H9 (cell line): Measurements from ENCODE around the gene LRP2BP. TPM values are rescaled to one million over a fixed set of nuclear protein-coding genes. Genes with fewer than 3 reads are reported as not detected.
A peak's percentile ranks its signal among the peaks of the same experiment; 100 is the strongest.

Source experiments
- DNase-seq: peaks from one replicate; pipeline ENCODE4 v3.0.0-alpha.2; 2017
- H2AFZ ChIP-seq: one replicate; pipeline ENCODE4 v1.6.1; 2013; ENCODE audit warnings: mild to moderate bottlenecking, low read length, control low read depth, moderate library complexity
- H2AK5ac ChIP-seq: 2 replicates; pipeline ENCODE4 v1.6.1; 2013; ENCODE audit warnings: low read length, control low read depth, mixed read lengths; ENCODE audit not compliant: insufficient read length
- H2BK120ac ChIP-seq: one replicate; pipeline ENCODE4 v1.6.1; 2013; ENCODE audit warnings: low read depth, mild to moderate bottlenecking, low read length, control low read depth, inconsistent platforms; ENCODE audit not compliant: poor library complexity, severe bottlenecking
- H2BK12ac ChIP-seq: 2 replicates; pipeline ENCODE4 v1.6.1; 2013; ENCODE audit warnings: low read length, control low read depth, mixed read lengths, low read depth; ENCODE audit not compliant: insufficient read length
- H2BK15ac ChIP-seq: 2 replicates; pipeline ENCODE4 v1.6.1; 2013; ENCODE audit warnings: low read depth, low read length, control low read depth
- H2BK20ac ChIP-seq: one replicate; pipeline ENCODE4 v1.6.1; 2013; ENCODE audit warnings: low read depth, mild to moderate bottlenecking, low read length, control low read depth, inconsistent platforms; ENCODE audit not compliant: poor library complexity, severe bottlenecking
- H2BK5ac ChIP-seq: 2 replicates; pipeline ENCODE4 v1.6.1; 2013; ENCODE audit warnings: low read length, control low read depth, mixed read lengths; ENCODE audit not compliant: insufficient read length
- H3K14ac ChIP-seq: 2 replicates; pipeline ENCODE4 v1.6.1; 2013; ENCODE audit warnings: low read length, control low read depth; ENCODE audit not compliant: insufficient read depth
- H3K18ac ChIP-seq: 2 replicates; pipeline ENCODE4 v1.6.1; 2013; ENCODE audit warnings: low read depth, mild to moderate bottlenecking, mixed read lengths, low read length, control low read depth; ENCODE audit not compliant: insufficient read length
- H3K23ac ChIP-seq: 2 replicates; pipeline ENCODE4 v1.6.1; 2013; ENCODE audit warnings: low read length, control low read depth, mixed read lengths, low read depth; ENCODE audit not compliant: insufficient read length
- H3K23me2 ChIP-seq: 2 replicates; pipeline ENCODE4 v1.6.1; 2013; ENCODE audit warnings: low read depth, mild to moderate bottlenecking, mixed read lengths, low read length, control low read depth; ENCODE audit not compliant: insufficient read length, poor library complexity, severe bottlenecking
- H3K27ac ChIP-seq: 2 replicates; pipeline ENCODE4 v1.5.1; 2013; ENCODE audit warnings: low read length, control low read depth, mixed read lengths, low read depth; ENCODE audit not compliant: insufficient read length
- H3K27me3 ChIP-seq: 2 replicates; pipeline ENCODE4 v1.6.1; 2013; ENCODE audit warnings: low read length, control low read depth, inconsistent platforms; ENCODE audit not compliant: insufficient read depth
- H3K4ac ChIP-seq: 2 replicates; pipeline ENCODE4 v1.6.1; 2013; ENCODE audit warnings: low read depth, mild to moderate bottlenecking, control low read depth, inconsistent platforms, low read length, moderate library complexity
- H3K4me1 ChIP-seq: 2 replicates; pipeline ENCODE4 v1.6.1; 2013; ENCODE audit warnings: low read length, control low read depth, inconsistent platforms; ENCODE audit not compliant: insufficient read depth
- H3K4me2 ChIP-seq: 2 replicates; pipeline ENCODE4 v1.6.1; 2013; ENCODE audit warnings: low read length, control low read depth, mixed read lengths; ENCODE audit not compliant: insufficient read length, insufficient read depth
- H3K56ac ChIP-seq: 2 replicates; pipeline ENCODE4 v1.6.1; 2013; ENCODE audit warnings: low read depth, mild to moderate bottlenecking, mixed read lengths, low read length, control low read depth; ENCODE audit not compliant: insufficient read length
- H3K79me1 ChIP-seq: 2 replicates; pipeline ENCODE4 v1.6.1; 2013; ENCODE audit warnings: low read depth, mild to moderate bottlenecking, moderate library complexity, low read length, control low read depth, inconsistent platforms; ENCODE audit not compliant: insufficient read depth, poor library complexity, severe bottlenecking
- H3K79me2 ChIP-seq: 2 replicates; pipeline ENCODE4 v1.6.1; 2013; ENCODE audit warnings: low read length, control low read depth, inconsistent platforms; ENCODE audit not compliant: insufficient read depth
- H3K9ac ChIP-seq: 2 replicates; pipeline ENCODE4 v1.6.1; 2013; ENCODE audit warnings: low read length, control low read depth, mixed read lengths; ENCODE audit not compliant: insufficient read length; ENCODE audit errors: extremely low read depth
- H3K9me3 ChIP-seq: one replicate; pipeline ENCODE4 v1.6.1; 2013; ENCODE audit warnings: low read depth, low read length, inconsistent platforms; ENCODE audit not compliant: control insufficient read depth
- H3T11ph ChIP-seq: one replicate; pipeline ENCODE4 v1.6.1; 2013; ENCODE audit warnings: mild to moderate bottlenecking, low read length, control low read depth, inconsistent platforms
- H4K20me1 ChIP-seq: one replicate; pipeline ENCODE4 v1.6.1; 2013; ENCODE audit not compliant: control insufficient read depth, insufficient read length, insufficient read depth
- H4K5ac ChIP-seq: 2 replicates; pipeline ENCODE4 v1.6.1; 2013; ENCODE audit warnings: low read depth, mild to moderate bottlenecking, mixed read lengths, low read length, control low read depth; ENCODE audit not compliant: insufficient read length
- H4K8ac ChIP-seq: replicated peaks from 2 replicates; pipeline ENCODE4 v1.6.1; 2013; ENCODE audit warnings: low read length, control low read depth, mixed read lengths, low read depth; ENCODE audit not compliant: insufficient read length
- H4K91ac ChIP-seq: 2 replicates; pipeline ENCODE4 v1.6.1; 2013; ENCODE audit warnings: low read depth, mild to moderate bottlenecking, moderate library complexity, mixed read lengths, low read length, control low read depth; ENCODE audit not compliant: insufficient read length
- H3K27ac Mint-ChIP-seq, 3 experiments: 2 replicates in 2 of 3; 3 replicates in 1 of 3; pipeline ENCODE4 v1.8.0; 2020 to 2021; ENCODE audit warnings: mixed read lengths in 3 of 3, mild to moderate bottlenecking in 1 of 3, moderate library complexity in 1 of 3
- H3K27me3 Mint-ChIP-seq: 2 replicates; pipeline ENCODE4 v1.8.0; 2021; ENCODE audit warnings: low read depth, mild to moderate bottlenecking, moderate library complexity, mixed read lengths
- H3K36me3 Mint-ChIP-seq, 3 experiments: 2 replicates in 2 of 3; 3 replicates in 1 of 3; pipeline ENCODE4 v1.8.0; 2020 to 2021; ENCODE audit warnings: low read depth in 3 of 3, mixed read lengths in 3 of 3; ENCODE audit not compliant: insufficient read depth in 1 of 3
- H3K4me1 Mint-ChIP-seq, 2 experiments: 2 replicates each; pipeline ENCODE4 v1.8.0; 2020; ENCODE audit warnings: mixed read lengths in 2 of 2
- H3K4me3 Mint-ChIP-seq, 2 experiments: 2 replicates in 1 of 2; 3 replicates in 1 of 2; pipeline ENCODE4 v1.8.0; 2020 to 2021; ENCODE audit warnings: mild to moderate bottlenecking in 2 of 2, mixed read lengths in 2 of 2, moderate library complexity in 1 of 2
- H3K9me3 Mint-ChIP-seq, 2 experiments: 2 replicates in 1 of 2; 3 replicates in 1 of 2; pipeline ENCODE4 v1.8.0; 2020; ENCODE audit warnings: mild to moderate bottlenecking in 2 of 2, mixed read lengths in 2 of 2, moderate library complexity in 1 of 2
- WGBS: extraction: QIAGEN DNeasy Blood & Tissue Kit; methylation state at CpG from one replicate; pipeline ENCODE4 v1.1.7; 2013; ENCODE audit warnings: missing lambda C conversion rate, low lambda C conversion rate, mixed read lengths; ENCODE audit not compliant: insufficient read length; ENCODE audit errors: extremely low coverage; 5-methylcytosine and 5-hydroxymethylcytosine counted together
- total RNA-seq: library from RNA; stranded (reverse); gene quantifications from 2 replicates; pipeline ENCODE4 v1.2.1, GENCODE V29; 2021
- TF ChIP-seq, protein P1 (sequence below): fragments of 200-600 bp; sonication (generic); conservative IDR thresholded peaks from 3 replicates; pipeline ENCODE4 v1.8.0; 2021; ENCODE audit warnings: antibody characterized with exemption, mild to moderate bottlenecking

LRP2BP gene
- total RNA-seq, 1 experiment from 2014 or later, result 0.46 TPM

DNA sequence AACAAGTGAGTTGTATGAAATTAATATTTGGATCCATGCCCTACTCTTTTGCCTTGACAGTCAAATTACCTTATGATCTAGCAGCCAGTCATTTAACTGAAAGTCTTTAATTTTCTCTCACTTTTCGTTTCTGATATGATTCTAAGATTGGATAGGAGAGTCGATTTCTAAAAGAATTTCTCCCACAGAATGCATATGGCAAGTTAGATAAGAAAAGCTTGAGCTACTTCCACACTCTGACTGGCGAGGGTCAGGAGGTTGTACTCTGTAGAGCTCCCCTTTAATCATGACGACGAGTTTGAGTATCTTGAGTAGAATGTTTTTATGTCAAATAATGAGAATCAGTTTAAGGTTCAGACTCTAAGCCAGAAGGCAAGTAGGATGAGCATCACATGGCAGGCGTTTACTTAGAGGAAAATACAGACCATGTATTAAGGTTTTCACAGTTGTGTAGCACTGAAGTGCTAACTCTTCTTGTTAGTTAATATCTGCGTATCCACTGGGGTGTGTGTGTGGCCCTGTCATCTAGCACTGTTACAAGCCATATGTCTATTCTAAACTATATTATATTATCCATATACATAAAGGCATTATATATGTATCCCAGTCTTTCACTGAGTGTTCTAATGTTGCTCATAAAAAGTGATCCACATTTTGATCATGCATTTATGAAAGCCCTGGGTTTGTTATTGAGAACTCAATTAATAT, 37.8 kb downstream of the LRP2BP start:
- H3K4me1 ChIP-seq, result no peaks in the 10 kb centered on the region
- no peak overlapping the region for H3K23ac ChIP-seq
- H4K91ac ChIP-seq, result no peak overlapping the region
- H3K27me3 ChIP-seq, result no peaks in the 10 kb centered on the region
- H3K23me2 ChIP-seq, result no peaks in the 10 kb centered on the region
- H2BK5ac ChIP-seq, result no peak overlapping the region
- no peak overlapping the region for H4K8ac ChIP-seq
- no peak overlapping the region for H3K56ac ChIP-seq
- no peaks in the 10 kb centered on the region for H3K79me1 ChIP-seq
- TF ChIP-seq, protein P1, sequence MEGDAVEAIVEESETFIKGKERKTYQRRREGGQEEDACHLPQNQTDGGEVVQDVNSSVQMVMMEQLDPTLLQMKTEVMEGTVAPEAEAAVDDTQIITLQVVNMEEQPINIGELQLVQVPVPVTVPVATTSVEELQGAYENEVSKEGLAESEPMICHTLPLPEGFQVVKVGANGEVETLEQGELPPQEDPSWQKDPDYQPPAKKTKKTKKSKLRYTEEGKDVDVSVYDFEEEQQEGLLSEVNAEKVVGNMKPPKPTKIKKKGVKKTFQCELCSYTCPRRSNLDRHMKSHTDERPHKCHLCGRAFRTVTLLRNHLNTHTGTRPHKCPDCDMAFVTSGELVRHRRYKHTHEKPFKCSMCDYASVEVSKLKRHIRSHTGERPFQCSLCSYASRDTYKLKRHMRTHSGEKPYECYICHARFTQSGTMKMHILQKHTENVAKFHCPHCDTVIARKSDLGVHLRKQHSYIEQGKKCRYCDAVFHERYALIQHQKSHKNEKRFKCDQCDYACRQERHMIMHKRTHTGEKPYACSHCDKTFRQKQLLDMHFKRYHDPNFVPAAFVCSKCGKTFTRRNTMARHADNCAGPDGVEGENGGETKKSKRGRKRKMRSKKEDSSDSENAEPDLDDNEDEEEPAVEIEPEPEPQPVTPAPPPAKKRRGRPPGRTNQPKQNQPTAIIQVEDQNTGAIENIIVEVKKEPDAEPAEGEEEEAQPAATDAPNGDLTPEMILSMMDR, result no peak
- H3K27ac ChIP-seq, result no peak overlapping the region
- Mint-ChIP-seq H3K36me3 (peaks cover 2 to 47% (median 26%) of the 10 kb centered on the region in 3 experiments; a peak in 5 of 7 replicates), H3K27ac (peak overlapping the region in 1 of 3 experiments; percentile 18; a peak in 1 of 7 replicates), H3K9me3 (no peaks in the 10 kb centered on the region), H3K27me3 (no peaks in the 10 kb centered on the region), H3K4me3 (no peak overlapping the region), H3K4me1 (peaks cover 3 to 4% of the 10 kb centered on the region in 2 experiments; a peak in 3 of 4 replicates)
- H3K4ac ChIP-seq, result no peak overlapping the region
- no peak overlapping the region for H2AK5ac ChIP-seq
- no peaks in the 10 kb centered on the region for H3K79me2 ChIP-seq
- no peak overlapping the region for H2BK20ac ChIP-seq
- H3K14ac ChIP-seq, result no peak overlapping the region
- H3K9me3 ChIP-seq, result no peaks in the 10 kb centered on the region
- H2BK12ac ChIP-seq, result no peak overlapping the region
- H3T11ph ChIP-seq, result no peak overlapping the region
- no peak overlapping the region for H3K18ac ChIP-seq
- H2BK120ac ChIP-seq, result no peak overlapping the region
- WGBS, result no CpG with 5 or more reads among the region's 7 CpGs
- DNase-seq, result no peak
- no peak overlapping the region for H2BK15ac ChIP-seq
- no peak overlapping the region for H3K4me2 ChIP-seq
- no peak overlapping the region for H2AFZ ChIP-seq
- no peaks in the 10 kb centered on the region for H4K20me1 ChIP-seq
- no peak overlapping the region for H3K9ac ChIP-seq
- no peak overlapping the region for H4K5ac ChIP-seq
